ENCODE data around the gene N4BP2L2. TPM values are rescaled to one million over a fixed set of nuclear protein-coding genes. Genes with fewer than 3 reads are reported as not detected.

Gene N4BP2L2
- total and polyA plus RNA-seq, 2 of the 8 experiments (the other 6 are each of a cell fraction or from before 2014, with no cell fraction given): 14.6 to 67.6 TPM

DNA sequence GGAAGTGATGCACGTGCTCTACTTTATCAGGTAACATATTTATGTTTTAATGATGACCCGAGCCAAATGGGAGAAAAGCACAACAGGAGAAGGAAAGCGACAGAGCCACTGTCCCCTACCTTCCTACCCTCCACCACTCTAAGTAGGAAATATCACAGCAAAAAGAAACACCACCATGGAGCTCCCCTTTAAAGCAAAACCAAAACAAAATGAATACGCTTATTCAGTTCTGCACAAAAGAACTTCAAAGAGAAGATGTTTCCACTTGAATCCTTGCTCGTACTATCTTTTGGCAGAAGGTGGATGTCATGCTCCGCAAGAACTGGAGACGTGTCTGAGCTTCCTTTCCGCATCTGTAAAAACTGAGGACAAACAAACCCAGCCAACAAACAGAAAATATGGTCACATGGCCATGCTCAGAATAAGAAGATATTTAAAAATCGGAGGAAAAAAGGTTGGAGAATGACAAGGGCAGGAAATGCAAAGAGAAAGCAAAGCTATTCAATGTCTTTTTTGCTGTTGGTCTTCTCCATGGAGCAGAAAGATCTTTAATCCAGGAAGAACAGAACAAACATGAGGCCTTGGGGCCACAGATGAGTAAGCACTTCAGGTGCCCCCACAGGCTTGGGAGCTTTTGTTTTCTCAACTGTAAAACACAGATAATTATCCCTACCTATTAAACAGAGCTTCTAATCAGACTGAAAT lies 130.1 kb downstream of the N4BP2L2 start:
- ChIA-PET POLR2A (ENCODE audit: partially characterized antibody) (interaction anchor here (0.6 to 2.7 kb wide), 6 partner anchors 11 to 93 kb away, joined by 3 to 15 read pairs (median 6); partner anchors contain the start of genes BRCA2 and ZAR1L), CTCF (ENCODE audit: partially characterized antibody) (interaction anchor here (0.7 to 2.1 kb wide), 4 partner anchors 17 to 260 kb away, joined by 3 to 8 read pairs (median 5); no protein-coding TSS in a partner anchor)
- H2BK5ac ChIP-seq (ENCODE audit: low read depth, low read length): 0 out of 2 replicates have a peak overlapping the region, but pooled peaks have one; percentile 55
- no peaks in the 10 kb centered on the region for H3K79me2 ChIP-seq (ENCODE audit: control insufficient read depth in 1 of 2, insufficient read depth in 2 of 2, low read length in 2 of 2)
- WGBS, 2 experiments (ENCODE audit: extremely low coverage in 1 of 2, insufficient coverage in 1 of 2, insufficient read length in 1 of 2, insufficient replicate concordance in 2 of 2, low coverage in 1 of 2, low lambda C conversion rate in 2 of 2, missing lambda C conversion rate in 1 of 2): 88% methylated on average over 9 of the region's 9 CpGs; no CpG with 5 or more reads in 1 of the 2 experiments
- no peak overlapping the region for H3K14ac ChIP-seq (ENCODE audit: insufficient read length)
- DNase-seq (ENCODE audit: low read depth in 1 of 2, low spot score in 2 of 2) (no peak), FAIRE-seq (no peak)
- H3K9me3 ChIP-seq (ENCODE audit: insufficient read depth in 2 of 2, low read depth in 1 of 2, low read length in 1 of 2): no peaks in the 10 kb centered on the region
- TF ChIP-seq CHD2 (IDR thresholded peaks at IDR 0.05; ENCODE audit: low read length): no peak
- TF ChIP-seq EZH2 (IDR thresholded peaks at IDR 0.05; ENCODE audit: low read depth, low read length, severe bottlenecking): no peak
- TF ChIP-seq POLR2A (IDR thresholded peaks at IDR 0.05; ENCODE audit: control extremely low read depth in 1 of 2, low read depth in 2 of 2, low read length in 2 of 2): no peak
- no peak for TF ChIP-seq POLR2AphosphoS5 (IDR thresholded peaks at IDR 0.05; ENCODE audit: low read depth, low read length)
- no peak for TF ChIP-seq CEBPB (IDR thresholded peaks at IDR 0.05; ENCODE audit: low read depth, low read length)
- TF ChIP-seq SRF (IDR thresholded peaks at IDR 0.05; ENCODE audit: low read depth, low read length): no peak
- TF ChIP-seq JUN (IDR thresholded peaks at IDR 0.05; ENCODE audit: low read depth, low read length): no peak
- no peak for TF ChIP-seq E2F6 (IDR thresholded peaks at IDR 0.05)
- no peak for TF ChIP-seq SP2 (IDR thresholded peaks at IDR 0.05; ENCODE audit: low read length)
- TF ChIP-seq EP300 (IDR thresholded peaks at IDR 0.05; ENCODE audit: borderline replicate concordance in 1 of 2, low read depth in 2 of 2, low read length in 2 of 2): no peak
- H3K18ac ChIP-seq (ENCODE audit: extremely low read depth, low read length): no peak overlapping the region
- H2BK12ac ChIP-seq (ENCODE audit: low read depth, low read length): no peak overlapping the region; the same call in 1 of the 2 replicates
- H2AFZ ChIP-seq (ENCODE audit: low read length): peak overlapping the region; percentile 17; the same call in 1 of the 2 replicates
- no peak overlapping the region for H4K5ac ChIP-seq (ENCODE audit: insufficient read length, low read depth, low read length)
- no peaks in the 10 kb centered on the region for H4K20me1 ChIP-seq (replicated peaks in 1 of 2; ENCODE audit: control insufficient read depth in 1 of 2, insufficient read depth in 2 of 2, low read length in 2 of 2)
- H3K23ac ChIP-seq (ENCODE audit: insufficient read length): no peak overlapping the region
- peaks cover 9% of the 10 kb centered on the region for H3K23me2 ChIP-seq (ENCODE audit: low read depth, low read length)
- no peak overlapping the region for H3K56ac ChIP-seq (replicated peaks; ENCODE audit: insufficient read length, low read depth, low read length)
- no peak overlapping the region for H3K4ac ChIP-seq (replicated peaks; ENCODE audit: insufficient read length, low read depth, low read length)
- H2AK5ac ChIP-seq (ENCODE audit: low read depth, low read length): no peak overlapping the region
- no peak overlapping the region for H4K8ac ChIP-seq (ENCODE audit: extremely low read depth, insufficient read depth, low read length)
- no peak overlapping the region for H2BK20ac ChIP-seq (ENCODE audit: low read length)
- H3K27ac ChIP-seq (ENCODE audit: low read depth, low read length): no peak overlapping the region
- H3K4me3 ChIP-seq (ENCODE audit: extremely low read depth in 1 of 4, insufficient read depth in 2 of 4, low read depth in 3 of 4, low read length in 4 of 4): no peak overlapping the region
- no peaks in the 10 kb centered on the region for H3K79me1 ChIP-seq (ENCODE audit: low read depth, low read length)
- no peak overlapping the region for H4K91ac ChIP-seq (replicated peaks; ENCODE audit: insufficient read length, low read length)
- H3K27me3 ChIP-seq (replicated peaks in 1 of 4; ENCODE audit: control insufficient read depth in 3 of 4, extremely low read depth in 1 of 4, insufficient read depth in 3 of 4, low read length in 3 of 4): peaks cover 0 to 3% (median 0%) of the 10 kb centered on the region in 4 experiments; a peak in 6 of 7 replicates
- H3K4me2 ChIP-seq (ENCODE audit: insufficient read depth in 1 of 2, low read depth in 2 of 2, low read length in 2 of 2): no peak overlapping the region
- no peaks in the 10 kb centered on the region for H3K36me3 ChIP-seq (ENCODE audit: control insufficient read depth in 2 of 4, insufficient read depth in 4 of 4, low read length in 3 of 4)
- H2BK15ac ChIP-seq (ENCODE audit: low read length): no peak overlapping the region
- no peak overlapping the region for H3K9ac ChIP-seq (replicated peaks in 1 of 4; ENCODE audit: extremely low read depth in 1 of 4, low read depth in 3 of 4, low read length in 3 of 4)
- H3K4me1 ChIP-seq (replicated peaks in 1 of 4; ENCODE audit: control insufficient read depth in 3 of 4, insufficient read depth in 4 of 4, low read length in 3 of 4): peaks cover 0 to 7% (median 5%) of the 10 kb centered on the region in 4 experiments; a peak in 5 of 7 replicates
- no peak overlapping the region for H2BK120ac ChIP-seq (replicated peaks; ENCODE audit: low read depth, low read length)
